ENCODE results near the gene SSR4.

- no peak for TF ChIP-seq EZH2 (IDR thresholded peaks at IDR 0.05; ENCODE audit: borderline replicate concordance, insufficient read depth, low read depth, low read length, poor library complexity, severe bottlenecking)
- no peak for TF ChIP-seq CTCF (IDR thresholded peaks at IDR 0.05)
Observed at GRCh38 chrX:153797415-153798015, 3.0 kb downstream of the SSR4 start.

Measured in B cell (primary cell).